HG02981 (cell line): Measurements from ENCODE around the gene EXOC3.
A peak's percentile ranks its signal among the peaks of the same experiment; 100 is the strongest.

Experiments used
- ATAC-seq: cut with Tn5 transposase; IDR thresholded peaks from one replicate; pipeline ENCODE4 v1.9.1; 2021; ENCODE audit warnings: mild to moderate bottlenecking, moderate library complexity; ENCODE audit not compliant: unreplicated experiment

The EXOC3 gene

DNA sequence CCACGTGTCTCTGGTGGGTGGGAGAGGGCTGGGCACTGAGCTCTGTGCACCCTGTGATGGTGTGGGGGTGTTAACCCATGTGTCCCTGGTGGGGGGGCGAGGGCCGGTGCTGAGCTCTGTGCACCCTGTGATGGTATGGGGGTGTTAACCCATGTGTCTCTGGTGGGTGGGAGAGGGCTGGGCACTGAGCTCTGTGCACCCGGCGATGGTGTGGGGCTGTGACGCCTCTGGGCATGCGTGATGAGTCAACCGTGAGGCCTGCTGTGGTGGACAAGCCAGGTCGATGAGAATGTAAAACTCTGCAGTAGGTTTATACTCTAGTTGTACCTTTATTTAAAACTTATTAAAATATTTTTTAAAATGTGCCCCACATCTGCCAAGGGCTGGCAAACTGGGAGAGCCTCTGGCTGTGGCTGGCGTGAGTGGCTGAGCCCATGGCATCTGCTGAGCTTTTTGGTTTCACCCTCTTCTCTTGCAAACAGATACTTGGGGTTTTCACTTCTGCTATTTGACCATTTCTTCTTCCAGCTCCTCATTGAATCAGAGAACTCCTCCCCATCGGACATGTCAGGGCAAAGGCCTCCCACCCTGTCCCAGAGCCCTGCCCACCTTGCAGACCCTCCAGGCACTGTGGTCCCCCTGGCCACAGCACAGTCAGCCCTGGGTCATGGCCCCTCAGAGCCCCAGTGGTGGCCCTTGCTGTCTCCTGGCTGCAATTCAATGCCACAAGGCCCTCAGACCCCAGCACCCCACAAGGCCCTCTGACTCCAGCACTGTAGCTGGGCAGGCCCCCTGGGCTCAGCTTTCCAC is 18.5 kb upstream of the EXOC3 start:
- ATAC-seq: peak; percentile 86

DNA sequence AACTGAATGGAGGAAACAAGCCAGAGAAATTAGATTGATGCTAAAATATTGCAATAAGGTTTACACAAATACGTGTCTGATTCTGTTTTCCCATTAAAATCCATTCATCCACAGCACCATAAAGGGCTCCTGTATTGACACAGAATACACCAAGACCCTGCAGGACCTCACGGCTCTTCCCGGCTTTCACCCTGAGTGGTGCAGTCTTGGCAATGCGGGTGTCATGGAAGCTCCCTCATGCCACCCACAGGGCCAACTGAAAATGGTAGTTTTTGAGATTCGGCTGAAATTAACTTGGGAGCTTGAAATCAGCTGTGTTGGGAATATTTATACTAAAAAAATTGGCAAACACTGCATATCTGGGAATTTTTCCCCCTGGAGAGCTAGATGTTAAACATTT is 17.3 kb upstream of the EXOC3 start:
- no peak for ATAC-seq

DNA sequence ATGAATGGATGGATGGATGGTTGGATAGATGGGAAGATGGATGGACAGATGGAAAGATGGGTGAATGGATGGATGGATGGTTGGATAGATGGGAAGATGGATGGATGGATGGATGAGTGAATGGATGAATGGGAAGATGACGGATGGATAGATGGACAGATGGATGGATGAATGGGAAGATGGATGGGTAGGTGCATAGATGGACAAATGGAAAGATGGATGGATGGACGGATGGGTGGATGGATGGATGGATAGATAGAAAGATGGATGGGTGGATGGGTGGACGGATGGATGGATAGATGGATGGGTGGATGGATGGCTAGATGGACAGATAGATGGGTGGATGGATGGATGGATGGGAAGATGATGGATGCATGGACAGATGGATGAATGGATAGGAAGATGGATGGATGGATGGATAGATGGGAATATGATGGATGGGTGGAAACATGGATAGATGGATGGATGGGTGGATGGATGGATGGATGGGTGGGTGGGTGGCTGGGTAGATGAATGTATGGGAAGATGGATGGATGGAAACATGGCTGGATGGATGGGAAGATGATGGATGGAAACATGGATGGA is 16.5 kb upstream of the EXOC3 start:
- no peak for ATAC-seq

DNA sequence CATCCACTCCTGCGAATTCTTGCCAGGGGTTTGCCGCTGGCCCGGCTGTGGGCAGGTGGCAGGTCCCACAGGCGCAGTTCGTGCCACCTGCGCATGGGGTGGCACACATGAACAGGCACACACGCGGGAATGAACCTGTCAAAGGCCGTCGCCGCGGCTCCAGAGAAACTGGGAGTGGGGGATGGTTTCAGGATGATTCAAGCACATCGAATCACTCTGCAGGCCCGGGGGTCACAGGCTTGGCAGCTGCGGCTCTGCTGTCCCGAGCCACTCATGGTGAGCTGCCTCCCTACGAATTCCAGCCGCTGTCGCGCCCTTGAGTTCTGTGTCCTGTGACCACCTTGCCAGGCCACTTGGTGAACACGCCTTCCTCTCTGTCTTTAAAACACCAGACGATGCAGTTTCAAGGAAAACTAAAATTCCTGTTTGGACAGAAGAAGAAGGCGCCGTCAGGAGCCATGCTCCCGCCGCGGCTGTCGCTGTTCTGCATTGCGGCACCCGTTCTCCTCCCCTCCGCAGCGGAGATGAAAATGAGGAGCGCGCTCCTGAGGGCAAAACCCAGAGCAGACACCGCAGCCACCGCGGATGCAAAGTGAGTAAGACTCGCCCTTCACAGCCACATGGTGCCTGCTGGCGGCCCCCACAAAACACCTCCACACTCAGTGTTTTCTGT is 15.4 kb upstream of the EXOC3 start:
- no peak for ATAC-seq

DNA sequence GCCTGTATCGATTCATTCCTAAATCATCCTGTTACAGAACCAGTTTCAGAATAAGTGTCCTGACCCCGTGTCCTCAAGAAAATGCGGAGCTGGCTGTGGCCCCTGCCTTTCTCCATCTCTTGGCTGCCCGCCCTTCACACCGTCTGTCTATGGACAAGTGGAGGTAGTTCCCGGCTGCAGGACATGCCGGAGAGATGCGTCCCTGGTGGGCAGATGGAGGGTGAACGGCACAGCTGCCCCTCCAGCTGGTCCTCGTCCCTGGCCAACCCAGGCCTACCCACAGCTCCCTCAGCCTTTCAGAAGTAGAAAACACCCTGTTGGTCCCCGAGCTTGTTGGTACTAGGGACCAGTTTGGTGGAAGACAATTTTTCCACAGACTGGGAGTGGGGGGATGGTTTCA is 14.8 kb upstream of the EXOC3 start:
- ATAC-seq: no peak

DNA sequence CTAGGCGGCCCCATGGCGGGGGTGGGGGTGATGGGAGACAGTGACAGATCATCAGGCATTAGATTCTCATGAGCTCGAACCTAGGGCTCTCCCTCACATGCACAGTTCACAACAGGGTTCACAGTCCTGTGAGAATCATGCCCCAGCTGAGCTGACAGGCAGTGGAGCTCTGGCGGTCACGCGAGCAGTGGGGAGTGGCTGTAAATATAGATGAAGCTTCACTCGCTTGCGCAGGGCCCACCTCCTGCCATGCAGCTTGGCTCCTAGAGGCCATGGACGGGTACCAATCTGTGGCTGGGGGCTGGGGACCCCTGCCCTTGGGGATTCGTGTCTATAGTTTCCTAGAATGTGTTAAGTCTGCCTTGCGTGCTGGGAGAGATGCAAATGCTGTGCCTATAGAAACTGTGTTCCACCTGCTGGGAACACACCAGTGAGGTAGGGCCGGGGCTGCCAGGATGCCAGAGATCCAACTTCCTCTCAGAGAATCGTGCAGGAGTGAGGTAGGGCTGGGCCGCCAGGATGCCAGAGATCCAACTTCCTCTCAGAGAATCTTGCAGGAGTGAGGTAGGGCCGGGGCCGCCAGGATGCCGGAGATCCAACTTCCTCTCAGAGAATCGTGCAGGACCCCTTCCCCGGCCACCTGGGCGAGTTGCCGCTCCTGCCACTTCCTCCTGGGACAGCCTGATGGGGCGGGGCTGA is 14.1 kb upstream of the EXOC3 start:
- no peak for ATAC-seq

DNA sequence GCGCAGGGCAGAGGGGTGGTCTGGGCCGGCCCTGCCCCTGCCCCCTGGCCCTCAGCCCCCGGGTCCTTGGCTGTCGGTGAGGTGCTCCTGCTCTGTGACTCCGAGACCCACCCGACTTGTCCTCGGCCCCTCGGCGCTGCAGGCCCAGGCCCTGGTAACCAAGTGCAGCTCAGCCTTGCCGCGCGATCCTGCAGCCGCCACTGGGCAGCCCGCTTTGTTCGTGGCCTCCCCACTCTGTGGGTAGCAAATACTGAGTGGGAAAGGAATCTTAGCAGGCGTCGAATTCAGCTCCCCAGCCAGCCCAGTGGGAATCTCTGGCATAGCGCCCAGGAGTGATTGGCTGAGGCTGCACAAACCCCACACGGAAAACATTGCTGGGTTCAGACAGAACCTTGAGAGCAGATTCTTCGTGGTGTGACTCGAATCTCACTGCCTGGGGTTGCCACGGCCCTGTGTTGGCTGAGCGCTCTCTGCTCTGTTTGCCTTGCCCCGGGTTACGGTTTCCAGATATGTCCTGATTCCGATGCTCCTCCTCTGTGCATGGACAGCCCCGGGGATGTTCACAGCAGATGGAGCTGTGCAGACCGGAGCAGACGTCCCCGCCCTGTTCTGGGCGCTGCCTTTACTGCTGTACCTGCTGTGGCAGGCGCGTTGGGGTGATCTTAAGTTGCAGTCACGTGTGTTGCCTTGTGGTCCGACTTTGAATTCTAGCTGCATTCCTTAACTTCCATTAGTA is 13.4 kb upstream of the EXOC3 start:
- no peak for ATAC-seq

DNA sequence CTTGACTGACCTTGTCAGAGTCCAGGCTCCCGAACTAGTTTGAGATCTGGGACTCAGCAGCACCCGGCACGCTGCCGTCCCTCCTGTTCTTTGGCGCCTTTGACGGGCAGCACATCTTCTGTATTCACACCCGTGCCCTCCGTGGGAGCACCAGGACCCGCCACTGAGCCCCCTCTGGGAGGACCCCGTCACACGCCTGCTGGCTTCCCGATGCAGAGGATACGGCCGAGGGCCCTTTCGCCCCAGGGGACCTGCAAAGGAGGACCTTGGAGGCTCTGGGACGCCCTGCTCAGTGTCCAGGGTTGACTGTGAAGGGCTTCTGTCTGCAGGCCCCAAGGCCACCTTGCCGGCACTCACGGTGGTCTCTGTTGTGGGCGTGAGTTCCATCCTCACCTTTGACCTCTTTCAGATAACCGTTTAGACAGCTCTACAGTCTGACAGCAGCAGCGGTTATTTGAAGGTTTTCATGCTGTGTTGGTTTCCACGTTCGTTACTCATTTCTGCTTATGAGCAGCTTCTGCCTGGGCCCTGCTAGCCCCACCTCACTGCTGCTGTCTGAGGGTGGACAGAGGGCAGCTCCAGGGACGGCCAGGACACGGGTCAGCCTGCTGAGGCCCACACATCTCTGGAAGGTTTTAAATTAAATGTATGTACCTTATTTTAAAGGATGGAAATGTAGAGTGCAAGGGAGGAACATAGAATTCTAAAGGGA is 12.6 kb upstream of the EXOC3 start:
- no peak for ATAC-seq

DNA sequence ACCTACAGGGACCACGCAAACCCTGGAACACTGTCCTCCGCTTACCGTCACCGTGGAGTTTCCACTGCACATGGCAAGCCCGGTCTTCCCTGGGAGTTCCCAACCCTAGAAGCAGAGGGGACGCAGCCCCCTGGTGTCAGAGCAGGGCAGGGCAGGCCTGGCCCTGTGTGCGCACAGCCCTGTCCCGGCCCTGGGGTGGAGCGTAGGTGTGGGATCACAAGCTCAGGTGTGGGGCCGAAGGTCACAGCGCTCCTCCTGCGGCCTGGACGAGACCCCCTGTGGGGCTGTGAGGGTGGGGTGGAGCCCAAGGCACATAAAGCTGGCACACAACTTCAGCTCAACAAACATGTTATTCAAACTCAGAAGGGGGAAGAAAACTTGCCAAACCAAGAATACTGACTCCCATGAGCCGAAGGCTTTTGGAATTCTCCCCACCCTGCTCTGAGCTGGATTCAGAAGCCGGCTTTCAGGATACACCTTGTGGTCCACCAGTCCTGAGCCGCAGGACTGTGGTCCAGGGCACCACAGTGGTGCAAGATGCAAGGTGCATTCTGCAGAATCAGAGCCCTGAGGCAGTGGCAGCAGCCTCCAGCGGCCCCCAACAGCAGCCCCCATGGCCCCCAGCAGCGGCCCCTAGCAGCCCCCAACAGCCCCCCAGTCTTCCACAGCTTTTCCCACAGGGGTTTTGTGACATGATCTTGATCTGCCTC is 11.8 kb upstream of the EXOC3 start:
- ATAC-seq: peak; percentile 72

DNA sequence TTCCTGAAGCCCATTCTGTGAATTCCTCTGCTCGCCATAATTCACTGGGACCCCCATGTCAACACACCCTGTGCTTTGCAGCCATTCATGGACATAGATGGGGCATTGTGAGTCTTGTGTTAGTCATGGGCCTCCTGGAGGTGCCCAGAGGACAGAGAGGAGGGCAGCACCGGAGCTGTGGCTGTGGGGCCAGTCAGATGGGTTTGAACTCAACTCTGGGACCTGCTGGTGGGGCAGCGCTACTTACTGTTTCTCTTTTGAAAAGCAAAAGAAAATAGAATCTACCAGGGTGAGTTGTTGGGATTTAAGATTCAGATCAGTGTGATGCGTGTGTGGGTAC is 11.3 kb upstream of the EXOC3 start:
- ATAC-seq: no peak

DNA sequence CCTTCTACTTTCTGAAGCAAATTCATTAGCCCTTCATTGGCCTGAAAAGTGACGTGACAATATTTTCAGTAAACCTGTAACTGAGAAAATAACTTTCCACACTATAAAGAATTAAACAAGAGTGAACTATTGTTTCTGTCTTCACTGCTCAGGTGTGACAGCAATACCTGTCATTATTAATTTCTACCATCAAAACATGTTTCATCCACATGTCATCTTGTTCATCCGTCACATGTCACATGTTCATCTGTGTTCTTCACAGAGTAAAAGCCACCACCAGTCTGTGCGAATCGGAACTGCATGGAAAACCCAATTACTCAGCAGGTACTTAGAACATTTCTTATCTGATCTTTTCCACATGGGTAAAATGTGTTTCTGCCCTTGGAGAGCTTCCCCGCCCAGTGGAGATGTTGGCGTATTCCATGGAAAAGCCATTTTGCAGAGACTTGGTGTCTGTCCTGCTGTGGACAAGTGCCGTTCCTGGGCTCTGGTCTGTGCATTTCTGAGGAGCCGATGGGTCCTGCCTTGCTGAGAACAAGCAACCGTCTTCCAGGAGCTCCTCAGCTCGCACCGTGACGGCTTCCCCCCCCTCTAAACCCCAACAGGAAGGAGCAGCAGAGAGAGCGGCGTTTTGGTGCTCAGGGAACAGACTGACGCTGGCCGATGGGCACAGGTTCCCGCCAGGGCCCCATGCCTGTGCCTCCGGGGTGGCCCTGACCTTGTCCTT is 10.6 kb upstream of the EXOC3 start:
- no peak for ATAC-seq

DNA sequence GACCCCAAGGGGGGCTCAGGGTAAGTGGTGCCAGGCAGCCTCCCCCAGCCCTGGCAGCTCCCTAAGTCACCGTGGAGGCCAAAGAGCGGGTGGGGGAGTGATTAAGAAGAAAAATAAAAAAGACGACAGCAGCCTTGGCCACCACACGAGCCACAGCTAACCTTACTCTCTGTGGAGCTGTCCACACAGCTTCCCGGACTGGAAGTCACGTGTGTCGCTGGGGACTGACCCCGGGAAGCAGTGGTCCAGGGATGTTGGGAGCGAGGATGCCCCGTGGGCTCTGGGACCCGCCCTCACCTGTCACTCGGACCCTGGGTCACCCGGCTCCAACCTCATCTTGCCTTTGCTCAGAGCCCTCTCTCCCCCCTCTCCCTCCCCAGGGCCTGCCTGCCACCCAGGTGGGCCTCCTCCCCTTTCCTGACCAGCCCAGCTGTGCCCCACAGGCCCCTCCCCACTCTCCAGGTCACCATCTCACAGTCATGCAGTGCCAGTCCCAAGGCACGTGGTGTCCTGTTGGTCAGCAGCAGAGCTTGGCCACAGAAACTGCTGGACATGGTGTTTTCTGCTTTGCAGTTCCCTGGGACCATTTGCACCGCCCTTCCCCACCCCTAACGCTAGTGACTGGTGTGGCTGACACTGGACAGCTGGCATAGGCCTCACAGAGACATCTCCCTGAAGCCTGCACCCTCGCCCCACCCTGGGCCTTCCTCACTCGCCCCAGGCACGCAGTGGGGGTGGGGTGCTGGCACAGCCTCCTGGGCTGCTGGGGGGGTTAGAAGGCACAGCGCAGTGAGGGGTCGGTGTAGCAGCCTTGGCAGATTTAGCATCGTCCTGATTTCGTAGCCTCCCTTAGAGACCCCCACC is 9.8 kb upstream of the EXOC3 start:
- no peak for ATAC-seq

DNA sequence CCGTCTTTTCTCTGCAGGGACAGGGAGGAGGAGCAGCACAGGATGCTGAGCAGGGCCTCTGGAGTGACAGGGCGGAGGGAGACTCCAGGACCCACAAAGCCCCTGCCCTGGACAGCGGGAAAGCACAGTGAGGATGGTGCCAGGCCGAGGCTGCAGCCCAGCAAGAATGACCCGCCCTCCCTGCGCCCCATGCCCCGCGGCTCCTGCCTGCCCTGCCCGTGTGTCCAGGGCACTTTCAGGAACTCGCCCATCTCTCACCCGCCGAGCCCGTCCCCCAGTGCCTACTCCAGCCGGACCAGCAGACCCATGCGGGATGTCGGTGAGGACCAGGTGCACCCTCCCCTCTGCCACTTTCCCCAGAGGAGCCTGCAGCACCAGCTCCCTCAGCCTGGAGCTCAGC is 9.1 kb upstream of the EXOC3 start:
- ATAC-seq: no peak

DNA sequence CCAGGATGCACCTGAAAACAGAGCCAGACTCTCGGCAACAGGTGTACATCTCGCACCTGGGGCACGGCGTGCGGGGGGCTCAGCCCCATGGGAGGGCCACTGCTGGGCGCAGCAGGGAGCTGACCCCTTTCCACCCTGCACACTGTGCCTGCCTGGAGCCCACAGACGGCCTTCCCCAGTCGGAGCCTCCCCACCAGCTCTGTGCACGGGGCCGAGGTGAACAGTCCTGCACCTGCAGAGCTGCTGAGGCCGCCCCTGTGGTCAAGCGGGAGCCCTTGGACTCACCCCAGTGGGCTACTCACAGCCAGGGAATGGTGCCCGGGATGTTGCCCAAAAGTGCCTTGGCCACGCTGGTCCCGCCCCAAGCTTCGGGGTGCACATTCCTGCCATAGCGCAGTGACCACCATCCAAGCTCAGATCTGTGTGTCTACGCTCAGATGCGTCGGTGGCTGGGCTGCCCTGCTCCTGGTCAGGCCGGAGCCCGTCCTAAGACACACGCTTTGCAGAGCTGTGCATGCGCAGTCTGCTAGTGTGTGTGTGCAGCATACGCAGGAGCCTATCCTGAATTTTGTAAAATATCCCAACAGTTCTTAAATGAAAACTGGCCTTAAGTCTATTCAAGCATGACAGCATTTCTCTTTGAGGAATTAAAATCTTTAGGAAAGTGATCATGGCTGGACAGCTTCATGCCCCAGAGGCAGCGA is 8.4 kb upstream of the EXOC3 start:
- no peak for ATAC-seq

DNA sequence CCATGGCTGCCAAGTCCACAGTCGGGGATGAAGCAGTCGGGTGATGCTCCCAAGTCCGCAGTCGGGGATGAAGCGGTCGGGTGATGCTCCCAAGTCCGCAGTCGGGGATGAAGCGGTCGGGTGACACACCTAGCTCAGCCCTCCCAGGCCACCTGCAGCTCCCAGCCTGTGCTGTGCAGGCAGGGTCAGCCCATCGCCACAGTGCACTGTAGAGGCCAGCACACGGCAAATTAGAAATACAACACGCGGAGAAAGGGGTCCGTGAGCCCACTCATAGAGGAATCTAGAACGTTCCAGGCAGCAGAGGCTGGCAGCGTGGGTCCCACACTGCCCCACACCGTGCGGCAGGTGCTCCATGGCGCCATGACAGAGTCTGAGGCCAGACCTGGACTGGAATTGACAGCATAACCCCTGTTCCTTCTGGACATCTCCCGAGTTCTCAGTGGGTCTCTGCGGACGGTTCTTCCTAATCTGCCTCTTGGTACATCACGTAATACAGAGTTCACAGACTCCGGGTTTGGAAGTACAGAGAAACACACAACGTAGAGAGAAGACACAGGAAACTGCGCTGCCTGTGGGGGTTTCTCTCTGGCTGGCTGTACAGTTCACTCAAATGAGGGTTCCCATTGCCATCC is 7.7 kb upstream of the EXOC3 start:
- no peak for ATAC-seq

DNA sequence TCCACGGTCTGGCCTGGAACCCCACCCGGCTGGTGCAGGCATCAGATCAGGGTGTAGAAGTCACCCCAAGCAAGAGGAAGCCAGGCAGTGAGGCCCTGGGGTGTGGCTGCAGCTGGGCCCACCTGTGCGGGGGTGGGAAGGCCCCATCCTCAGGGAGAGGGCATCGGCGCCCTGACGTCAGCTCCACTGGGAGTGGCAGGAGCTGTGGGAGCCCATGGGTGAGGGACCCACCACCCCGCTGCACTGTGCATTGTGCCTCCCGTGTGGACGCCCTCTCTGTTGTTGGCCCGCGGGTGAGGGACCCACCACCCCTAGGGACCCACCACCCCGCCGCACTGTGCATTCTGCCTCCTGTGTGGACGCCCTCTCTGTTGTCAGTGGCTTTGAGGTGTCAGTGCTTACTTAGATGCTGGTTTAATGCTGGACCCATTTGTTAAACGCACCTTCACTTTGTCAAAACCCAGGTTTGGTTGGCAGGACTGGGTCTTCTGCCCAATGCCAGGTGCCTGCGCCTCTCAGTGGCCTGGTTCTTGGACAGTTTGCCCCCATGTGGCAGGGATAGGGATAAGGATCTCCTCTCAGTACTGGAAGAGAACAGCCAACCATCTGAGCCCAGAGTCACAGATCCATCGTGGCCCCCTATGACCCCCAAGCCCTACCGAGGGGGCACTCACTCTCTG is 6.9 kb upstream of the EXOC3 start:
- ATAC-seq: no peak

DNA sequence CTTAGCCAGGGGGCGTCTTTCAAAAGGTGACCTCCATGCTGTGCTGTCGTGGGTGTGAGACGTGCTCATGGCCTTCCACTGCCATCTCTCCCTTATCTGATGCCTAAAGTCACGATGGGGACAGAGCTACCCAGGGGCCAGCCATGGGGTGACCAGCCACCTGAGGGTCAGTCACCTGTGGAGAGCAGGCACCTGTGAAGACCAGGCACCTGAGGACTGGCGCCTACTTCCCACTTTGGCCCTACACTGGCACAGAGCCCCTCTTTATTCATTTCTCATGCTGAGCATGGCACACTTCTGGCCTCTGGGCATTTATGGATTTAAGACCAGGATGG is 6.4 kb upstream of the EXOC3 start:
- no peak for ATAC-seq
